GM21717 (cell line): ENCODE results near the gene GIT2.
A peak's percentile ranks its signal among the peaks of the same experiment; 100 is the strongest.
"Not testable (repeated sequence)": the region's sequence is repeated elsewhere in the genome, so short reads cannot be mapped to it uniquely, and the experiment has no call there.

ENCODE experiments used
- ATAC-seq: cut with Tn5 transposase; IDR thresholded peaks from one replicate; pipeline ENCODE4 v1.9.1; 2021; ENCODE audit warnings: mild to moderate bottlenecking, moderate library complexity; ENCODE audit not compliant: unreplicated experiment

GIT2 gene

DNA sequence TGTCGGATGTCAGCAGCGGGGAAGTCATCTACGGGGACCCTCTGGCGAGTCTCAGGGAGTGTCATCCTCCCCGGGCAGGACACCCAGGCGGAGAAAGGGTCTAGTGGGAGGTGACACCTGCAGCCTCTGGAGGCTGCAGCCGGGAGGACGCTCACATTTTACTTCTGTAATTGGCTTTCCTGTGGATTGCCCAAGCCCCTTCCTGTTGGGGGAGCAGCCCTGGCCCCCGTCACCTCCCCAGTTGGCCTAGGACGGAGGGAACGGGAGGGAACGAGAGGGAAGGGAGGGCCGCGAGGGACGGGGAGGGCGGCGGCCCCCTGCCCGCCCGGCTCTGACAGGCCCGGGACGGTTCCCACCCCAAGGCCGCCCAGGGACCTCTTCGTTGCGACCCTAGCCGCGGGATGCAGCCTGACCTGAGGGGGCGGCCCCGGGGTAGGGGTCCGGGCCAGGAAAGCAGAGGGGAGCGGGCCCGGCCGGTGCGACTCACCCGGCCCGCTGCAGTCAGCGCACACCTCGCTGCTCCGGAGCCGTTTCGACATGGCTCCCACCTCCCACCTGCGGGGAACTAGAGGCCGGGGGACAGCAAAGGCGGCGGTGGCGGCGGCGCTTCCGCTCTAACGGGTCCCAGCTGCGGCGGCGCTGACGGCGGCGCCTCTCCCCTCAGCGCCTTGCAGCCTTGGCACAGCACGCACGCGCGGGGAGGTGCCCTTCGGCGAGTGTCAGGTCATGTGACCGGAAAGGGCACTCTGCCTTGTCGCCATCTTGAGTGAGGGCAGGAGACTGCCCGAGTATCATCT is at the start of gene GIT2:
Gene GIT2, minus strand, starts transcription at position 683 of the 797 bp plus-strand sequence. Its CDS starts 144 bp downstream, at position 539.
- peak; percentile 57 for ATAC-seq

DNA sequence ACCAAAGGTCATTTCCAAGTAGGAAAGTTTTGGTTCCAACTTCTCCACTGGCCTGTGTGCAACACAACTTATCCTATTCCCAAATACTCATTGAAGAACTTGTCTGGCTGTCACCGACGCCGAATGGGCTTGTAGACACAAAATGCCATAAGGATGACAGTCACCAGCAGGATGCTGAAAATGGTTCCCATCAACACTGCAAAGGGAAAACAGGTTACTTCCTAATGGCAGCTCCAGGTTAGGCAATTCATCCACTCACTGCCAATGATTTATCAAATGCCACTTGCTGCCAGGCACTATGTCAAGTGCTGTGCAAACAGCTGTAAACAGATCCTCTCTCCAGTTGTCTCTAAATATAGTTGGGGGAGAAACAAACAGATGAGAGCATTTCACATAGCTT is 46.1 kb upstream of the GIT2 start:
- ATAC-seq, result no peak

DNA sequence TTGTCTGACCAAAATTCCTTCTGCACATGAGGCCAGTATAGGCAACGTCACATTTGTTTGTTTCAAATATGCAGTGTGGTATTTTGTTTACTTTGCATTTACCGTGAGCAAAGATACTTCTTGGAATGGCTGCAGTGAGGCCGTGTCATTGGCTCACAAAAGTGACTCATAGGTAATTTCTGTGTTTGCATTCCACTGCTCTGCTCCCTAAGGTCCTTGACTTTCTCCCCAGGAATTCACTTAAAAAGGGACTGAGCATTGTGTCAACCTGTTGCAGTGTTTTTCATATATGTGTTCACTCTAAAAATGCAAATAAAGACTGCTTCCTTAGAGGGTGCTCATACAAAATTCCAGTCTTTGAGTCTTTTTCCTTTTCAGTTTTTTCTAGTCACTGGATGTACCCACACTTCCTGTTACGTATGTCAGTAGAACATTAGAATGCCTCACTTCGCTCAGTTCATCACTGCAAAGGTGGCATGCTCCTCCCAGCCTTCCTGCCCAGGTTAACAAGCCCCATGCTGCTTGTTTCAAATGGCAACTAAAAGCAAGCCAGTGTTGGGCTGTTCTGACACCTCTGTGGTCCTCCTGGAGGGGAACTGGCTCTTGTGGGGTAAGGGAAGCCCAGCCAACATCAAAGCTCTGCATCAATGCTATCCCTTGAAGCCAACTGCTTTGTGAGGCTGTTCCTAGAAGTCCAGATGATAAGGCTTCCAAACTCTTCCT is 43.1 kb upstream of the GIT2 start:
- no peak for ATAC-seq

DNA sequence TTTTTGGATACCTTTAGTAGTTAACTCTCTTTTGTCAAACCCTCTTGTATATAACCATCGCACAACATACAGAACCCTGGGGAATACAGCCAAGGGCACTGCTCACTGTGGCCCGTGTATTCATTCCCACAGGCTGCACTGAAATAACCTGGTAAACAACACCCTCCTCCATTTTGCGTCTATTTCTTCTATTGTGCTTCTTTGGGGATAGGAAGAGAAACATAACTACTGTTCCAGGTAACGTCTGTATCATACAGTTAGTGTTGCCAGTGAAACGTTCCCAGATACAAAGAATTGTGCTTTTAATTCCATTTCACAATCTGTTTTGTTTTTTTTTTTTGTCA is 42.5 kb upstream of the GIT2 start:
- no peak for ATAC-seq

- ATAC-seq, result no peak
Measured at GRCh38 chr12:110037315-110037714, 41.1 kb upstream of the GIT2 start.

DNA sequence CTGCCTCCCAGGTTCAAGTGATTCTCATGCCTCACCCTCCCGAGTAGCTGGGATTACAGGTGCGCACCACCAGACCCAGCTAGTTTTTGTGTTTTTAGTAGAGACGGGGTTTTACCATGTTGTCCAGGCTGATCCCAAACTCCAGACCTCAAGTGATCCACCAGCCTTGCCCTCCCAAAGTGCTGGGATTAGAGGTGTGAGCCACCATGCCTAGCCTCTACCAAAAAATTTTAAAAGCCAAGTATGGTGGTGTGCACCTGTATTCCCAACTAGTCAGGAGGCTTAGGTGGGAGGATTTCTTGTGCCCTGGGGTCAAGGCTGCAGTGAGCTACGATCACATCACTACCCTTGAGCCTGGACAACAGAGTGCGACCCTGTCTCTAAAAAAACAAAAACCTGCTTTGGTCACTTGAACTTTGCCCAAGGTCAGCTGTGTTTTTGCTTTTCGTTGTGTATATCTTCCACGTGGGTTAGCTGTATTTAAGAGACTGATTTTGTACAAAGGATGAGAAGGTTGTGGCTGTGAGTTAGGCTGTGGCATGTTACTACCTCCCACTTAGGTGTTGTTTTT is 39.5 kb upstream of the GIT2 start:
- ATAC-seq, result no peak

DNA sequence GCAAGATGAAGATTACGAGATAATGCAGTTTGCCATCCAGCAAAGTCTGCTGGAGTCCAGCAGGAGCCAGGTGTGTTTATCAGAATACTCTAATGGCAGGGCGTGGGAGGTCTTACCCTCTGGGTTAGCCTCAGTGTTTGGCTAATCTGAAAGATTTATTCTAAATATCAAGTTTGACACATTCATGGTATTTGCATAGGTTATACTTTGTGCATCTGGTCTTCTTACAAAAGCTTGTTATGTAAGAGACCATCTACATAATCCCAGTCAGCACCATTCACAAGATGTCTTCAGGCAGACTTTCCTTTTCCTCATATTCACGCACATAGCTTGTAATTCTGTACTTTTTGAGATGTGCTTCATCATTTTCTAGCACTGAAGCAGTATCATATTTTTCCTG is 37.7 kb upstream of the GIT2 start:
- no peak for ATAC-seq

DNA sequence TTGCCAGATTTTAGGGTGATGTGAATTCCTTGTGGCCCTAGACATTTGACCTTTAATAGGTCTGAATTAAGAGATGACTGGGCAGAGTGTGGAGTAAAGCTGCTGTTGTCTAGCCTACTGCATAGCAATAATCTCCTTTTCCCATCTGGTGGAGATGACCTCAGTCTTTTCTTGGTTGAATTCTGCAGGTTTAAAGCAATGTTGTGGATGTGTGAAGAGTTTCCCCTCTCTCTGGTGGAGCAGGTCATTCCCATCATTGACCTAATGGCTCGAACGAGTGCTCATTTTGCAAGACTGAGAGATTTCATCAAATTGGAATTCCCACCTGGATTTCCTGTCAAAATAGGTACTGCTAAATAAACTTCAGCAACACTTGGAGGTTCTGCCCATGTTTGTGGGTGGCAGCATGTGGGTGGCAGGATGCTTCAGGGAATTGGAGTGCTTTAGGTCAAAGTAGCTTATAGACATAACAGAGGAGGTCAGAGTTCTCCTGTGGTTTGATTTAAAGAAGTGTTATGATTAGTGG is 33.2 kb upstream of the GIT2 start:
- no peak for ATAC-seq

GRCh38 chr12:110028323-110028722 is 32.2 kb upstream of the GIT2 start:
- no peak for ATAC-seq

GRCh38 chr12:110024051-110024450 is 27.9 kb upstream of the GIT2 start:
- ATAC-seq, result no peak

DNA sequence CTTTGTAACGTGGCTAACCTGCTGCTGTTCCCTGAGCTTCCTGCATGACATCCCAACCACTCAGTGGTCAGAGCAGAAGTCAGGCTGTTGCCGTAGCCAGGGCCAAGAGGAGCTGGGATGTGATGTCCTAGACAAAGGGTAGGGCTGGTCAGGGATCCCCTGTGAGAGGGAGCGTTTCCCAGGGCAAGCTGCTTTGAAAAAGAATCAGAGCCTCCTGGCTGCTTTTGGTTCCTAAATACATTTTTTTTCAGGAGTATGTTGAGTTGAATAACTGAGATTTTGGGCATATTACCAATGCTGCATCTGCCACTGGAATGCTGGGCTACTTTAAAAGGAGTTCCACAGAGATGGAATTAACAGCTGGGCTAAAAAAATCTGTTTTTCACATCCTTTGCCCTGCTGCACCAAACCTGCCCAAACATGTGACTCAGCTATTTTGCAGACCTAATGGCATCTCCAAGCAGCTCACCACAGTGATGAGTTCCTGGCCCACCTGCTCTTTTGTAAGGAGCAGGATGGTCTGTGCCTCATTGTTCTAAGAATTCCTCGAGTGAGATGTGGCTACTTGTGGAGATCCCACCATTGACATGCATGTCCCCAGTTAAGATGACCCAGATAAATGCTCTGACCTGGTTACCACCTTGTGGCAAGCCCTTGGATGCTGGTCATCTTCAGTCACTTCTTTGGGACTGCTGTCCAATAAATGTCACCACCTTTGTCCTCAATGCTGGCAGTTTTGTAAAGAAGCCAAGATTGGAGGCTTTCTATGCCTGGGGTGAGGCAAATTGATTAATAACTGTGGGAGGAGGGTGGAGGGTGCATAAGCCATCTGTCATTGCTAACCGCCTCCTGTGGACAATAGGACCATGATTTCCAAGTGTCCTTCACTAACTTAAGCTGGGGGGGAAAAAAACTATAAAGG is 27.2 kb upstream of the GIT2 start:
- no peak for ATAC-seq

DNA sequence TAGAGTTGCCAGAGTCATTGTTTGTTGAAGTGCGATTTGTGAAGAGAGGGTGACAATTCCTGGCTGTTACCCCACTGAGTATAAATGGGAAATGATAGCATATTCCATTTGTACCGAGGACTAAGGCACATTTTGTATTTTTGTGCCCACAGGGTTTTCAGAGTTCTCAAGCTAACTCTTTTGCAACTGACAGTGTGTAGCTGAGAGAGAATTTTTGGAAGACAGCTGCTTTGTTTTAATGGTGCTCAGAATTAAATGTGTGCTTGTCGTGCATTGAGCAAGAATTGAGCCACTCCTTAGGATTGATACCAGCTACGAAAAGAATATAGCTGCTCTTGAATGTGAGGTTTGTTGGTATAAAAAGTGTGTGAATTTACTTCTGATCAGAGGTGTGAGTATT is 24.8 kb upstream of the GIT2 start:
- no peak for ATAC-seq

DNA sequence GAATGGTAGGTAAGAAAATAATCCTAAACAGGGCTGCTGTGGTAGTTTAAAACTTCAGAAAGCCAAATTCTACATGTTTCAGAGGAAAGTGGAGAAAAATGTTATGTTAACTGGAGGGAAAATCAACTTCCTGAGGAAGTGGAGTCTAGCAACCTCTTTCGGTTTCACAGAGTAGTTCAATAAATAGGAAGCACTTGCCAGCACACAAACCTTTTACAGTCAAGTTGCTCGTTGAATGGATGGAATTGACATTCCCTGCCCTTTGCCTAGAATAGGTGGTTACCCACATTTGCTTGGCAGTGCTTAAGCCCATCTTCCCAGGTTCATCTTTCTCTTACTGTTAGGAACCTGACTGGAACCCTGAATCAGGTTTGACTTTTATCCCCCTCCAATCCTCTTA is 19.0 kb upstream of the GIT2 start:
- ATAC-seq, result no peak

DNA sequence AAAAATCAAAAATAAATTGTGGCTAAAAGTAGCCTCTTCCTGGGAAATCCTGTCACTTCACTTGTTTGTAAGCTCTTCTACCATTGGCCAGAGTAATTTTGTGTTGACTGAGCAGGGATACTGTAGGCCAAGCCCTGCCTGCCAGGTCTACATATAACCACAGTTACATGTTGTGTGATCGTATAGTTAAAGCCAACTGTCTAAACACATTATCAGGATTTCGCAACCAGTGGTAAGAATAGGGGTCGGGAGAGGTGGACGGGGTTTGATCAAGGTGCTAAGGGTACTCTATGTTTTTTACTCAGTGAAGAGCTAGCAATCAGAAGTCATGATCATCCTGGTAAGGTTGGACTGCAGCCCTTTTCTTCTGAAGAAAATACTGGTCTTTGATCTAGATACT is 16.5 kb upstream of the GIT2 start:
- ATAC-seq, result no peak

- no peak for ATAC-seq
Measured at GRCh38 chr12:110012137-110012536, 16.0 kb upstream of the GIT2 start.

GRCh38 chr12:110010853-110011723 is 14.9 kb upstream of the GIT2 start:
- ATAC-seq, result peak; percentile 40

DNA sequence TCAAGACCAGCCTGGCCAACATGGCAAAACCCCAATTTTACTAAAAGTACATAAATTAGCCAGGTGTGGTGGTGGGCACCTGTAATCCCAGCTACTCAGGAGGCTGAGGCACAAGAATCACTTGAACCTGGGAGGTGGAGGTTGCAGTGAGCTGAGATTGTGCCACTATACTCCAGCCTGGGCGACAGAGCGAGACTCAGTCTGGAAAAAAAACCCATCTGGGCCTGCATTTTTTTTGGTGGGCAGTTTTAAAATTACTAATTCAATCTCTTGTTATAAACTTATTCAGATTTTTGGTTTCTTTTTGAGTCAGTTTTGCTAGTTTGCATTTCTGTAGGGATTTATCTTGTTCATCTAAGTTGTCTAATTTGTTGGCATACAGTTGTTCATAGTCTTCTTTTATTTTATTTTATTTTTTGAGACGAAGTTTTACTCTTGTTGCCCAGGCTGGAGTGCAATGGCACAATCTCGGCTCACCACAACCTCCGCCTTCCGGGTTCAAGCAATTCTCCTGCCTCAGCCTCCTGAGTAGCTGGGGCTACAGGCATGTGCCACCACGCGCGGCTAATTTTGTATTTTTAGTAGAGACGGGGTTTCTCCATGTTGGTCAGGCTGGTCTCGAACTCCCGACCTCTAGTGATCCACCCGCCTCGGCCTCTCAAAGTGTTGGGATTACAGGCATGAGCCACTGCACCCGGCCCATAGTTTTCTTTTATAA is 12.7 kb upstream of the GIT2 start:
- ATAC-seq, result not testable (repeated sequence)

- no peak for ATAC-seq
Measured at GRCh38 chr12:110007881-110008280, 11.7 kb upstream of the GIT2 start.

DNA sequence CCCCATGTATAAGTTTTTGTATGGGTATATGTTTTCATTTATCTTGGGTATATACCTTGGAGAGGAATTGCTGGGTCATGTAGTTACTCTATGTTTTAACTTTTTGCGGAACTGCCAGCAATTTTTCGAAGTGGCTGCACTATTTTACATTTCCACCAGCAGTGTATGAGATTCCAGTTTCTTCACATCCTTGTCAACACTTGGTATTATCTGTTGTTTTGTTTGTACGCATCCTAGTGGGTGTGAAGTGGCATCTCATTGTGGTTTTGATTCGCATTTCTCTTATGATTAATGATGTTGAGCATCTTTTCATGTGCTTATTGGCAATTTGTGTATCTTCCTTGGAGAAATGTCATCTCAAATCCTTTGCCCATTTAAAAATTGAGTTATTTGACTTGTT is 9.9 kb upstream of the GIT2 start:
- ATAC-seq, result no peak
